ENCODE data around the gene ABCC8.
A peak's percentile ranks its signal among the peaks of the same experiment; 100 is the strongest.

ABCC8 gene

DNA sequence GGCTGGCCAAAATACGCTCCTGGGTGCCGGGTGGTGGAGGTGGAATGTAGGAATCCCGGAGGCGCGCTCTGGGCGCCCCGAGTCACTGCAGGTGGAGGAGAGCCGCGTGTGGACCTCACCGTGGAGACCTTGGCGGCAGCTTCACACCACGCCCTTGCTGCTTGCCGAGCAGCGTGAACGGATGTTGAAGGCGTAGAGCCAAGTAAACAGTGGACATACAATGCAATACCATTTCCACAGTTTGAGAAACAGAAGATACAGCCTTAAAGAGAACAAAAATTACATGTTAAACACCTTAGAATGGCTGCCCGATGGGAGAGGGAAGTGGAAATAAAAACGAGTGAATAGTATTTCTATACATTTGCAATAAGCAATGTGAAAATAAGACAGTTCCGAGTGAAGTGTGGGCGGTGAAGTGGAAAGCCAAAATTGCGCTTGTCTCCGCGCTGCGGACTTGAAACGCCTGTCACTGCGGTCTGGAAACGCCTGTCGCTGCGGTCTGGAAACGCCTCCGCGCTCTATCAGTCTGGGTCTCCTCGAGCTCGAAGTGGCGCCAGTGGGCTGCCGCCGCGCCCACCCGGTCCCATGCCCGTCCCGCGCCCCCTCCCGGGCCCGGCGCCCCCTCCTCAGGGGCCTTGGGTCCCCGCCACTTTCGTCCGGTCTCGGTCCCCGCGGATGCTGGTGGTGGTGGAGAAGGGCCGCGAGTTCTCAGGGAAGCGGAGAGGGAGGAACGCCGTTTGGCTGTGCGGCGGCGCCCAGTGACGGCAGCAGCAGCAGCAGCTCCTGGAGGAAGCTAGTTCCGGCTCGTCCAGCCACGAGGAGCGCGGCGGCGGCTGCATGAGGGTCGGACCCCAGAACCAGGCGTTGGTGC, 123.5 kb downstream of the ABCC8 start:
- TF ChIP-seq, protein P1, sequence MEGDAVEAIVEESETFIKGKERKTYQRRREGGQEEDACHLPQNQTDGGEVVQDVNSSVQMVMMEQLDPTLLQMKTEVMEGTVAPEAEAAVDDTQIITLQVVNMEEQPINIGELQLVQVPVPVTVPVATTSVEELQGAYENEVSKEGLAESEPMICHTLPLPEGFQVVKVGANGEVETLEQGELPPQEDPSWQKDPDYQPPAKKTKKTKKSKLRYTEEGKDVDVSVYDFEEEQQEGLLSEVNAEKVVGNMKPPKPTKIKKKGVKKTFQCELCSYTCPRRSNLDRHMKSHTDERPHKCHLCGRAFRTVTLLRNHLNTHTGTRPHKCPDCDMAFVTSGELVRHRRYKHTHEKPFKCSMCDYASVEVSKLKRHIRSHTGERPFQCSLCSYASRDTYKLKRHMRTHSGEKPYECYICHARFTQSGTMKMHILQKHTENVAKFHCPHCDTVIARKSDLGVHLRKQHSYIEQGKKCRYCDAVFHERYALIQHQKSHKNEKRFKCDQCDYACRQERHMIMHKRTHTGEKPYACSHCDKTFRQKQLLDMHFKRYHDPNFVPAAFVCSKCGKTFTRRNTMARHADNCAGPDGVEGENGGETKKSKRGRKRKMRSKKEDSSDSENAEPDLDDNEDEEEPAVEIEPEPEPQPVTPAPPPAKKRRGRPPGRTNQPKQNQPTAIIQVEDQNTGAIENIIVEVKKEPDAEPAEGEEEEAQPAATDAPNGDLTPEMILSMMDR (IDR thresholded peaks at IDR 0.05; ENCODE audit: borderline replicate concordance, insufficient read depth, low read depth, low read length), result no peak
- peak overlapping the region; percentile 55 for H3K4me3 ChIP-seq (ENCODE audit: low read depth, low read length)

DNA sequence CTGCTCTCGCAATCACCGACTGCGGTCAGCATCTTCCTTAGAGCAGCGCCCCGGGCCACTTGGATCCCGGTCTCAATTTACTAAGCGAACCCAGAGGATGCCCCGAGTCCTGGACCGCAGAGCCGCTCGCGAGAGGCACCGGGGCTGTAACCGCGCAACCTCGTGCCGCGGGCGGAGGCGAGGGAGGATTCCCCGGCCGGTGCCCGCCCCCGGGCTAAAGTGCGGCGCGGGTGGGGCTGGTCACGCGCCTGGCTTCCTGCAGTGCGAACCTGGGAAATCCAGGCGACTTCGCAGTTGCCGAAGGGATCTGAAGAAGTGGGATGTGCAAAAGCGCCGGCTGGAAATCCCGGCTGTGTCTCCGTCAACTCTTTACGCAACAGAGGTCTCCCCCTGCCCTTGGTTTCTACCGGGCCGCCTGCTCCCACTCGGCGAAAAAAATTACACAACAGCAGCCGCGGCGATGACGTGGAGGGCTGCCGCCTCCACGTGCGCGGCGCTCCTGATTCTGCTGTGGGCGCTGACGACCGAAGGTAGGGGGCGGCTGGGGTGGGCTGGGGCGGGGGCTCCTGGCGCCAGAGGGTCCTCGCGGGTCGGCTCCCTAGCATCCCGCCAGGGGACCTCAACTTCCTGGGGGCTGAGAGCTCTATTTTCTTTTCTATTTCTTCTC, 125.0 kb downstream of the ABCC8 start, which contains the start of gene NCR3LG1:
NCR3LG1 (plus strand) TSS at position 291 of the 667 bp plus-strand sequence; CDS start at position 461, 170 bp downstream.
- H3K4me3 ChIP-seq (ENCODE audit: low read depth, low read length), result peak within 1 kb of the TSS; percentile 40

DNA sequence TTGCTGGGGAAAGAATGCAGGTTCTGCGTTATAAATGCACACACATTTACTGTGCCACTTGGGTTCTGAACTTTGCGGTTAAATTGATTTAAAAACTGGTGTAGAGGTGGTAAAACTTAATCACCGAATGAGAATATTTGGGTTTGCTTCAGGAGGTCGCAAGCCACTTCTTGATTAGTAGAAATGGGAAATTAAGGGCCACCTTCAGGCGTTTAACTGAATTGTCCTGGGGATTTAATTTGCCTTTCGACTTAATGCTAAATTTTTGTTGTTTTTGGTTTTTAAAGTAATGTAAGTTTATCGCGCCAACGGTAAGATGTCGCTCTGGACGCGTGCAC, 125.5 kb downstream of the ABCC8 start:
- TF ChIP-seq, protein P1 (IDR thresholded peaks at IDR 0.05; ENCODE audit: borderline replicate concordance, insufficient read depth, low read depth, low read length), result no peak

More for the DNA sequence above, 125.0 kb downstream of the ABCC8 start, which contains the start of gene NCR3LG1:
- TF ChIP-seq, protein P1 (IDR thresholded peaks at IDR 0.05; ENCODE audit: borderline replicate concordance, insufficient read depth, low read depth, low read length), result no peak

DNA sequence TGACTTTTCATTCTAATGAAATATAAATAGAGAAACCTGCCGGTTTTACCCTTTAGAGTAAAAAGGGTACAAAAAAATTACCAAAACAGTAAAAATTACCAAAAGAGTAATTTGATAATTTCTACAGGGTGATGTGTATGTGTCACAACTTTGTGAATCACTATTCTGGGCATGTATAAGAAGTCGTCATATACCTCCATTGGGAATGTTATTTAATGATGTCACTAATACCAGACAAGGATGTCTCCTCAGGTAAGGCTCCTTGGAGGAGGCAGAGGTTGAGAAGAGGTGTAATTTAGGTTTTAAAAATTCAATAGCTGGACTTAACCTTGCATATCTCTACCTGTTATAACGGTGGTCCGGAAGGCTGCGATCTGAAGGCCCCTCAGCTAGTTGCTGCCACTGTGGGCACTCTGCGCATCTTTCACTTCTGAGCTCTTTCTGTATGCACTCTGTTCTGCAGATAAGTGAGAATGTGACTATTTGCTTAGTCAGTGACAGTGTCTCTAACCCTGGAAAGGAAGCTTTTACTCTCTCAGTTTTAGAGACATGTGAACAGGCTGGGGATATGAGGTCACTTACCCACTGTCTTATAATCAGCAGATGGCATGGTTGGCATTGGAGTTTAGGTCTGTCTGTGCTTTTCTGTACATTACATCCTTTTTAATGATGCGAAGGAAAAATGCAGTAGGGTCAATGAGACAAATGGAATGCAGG, 126.0 kb downstream of the ABCC8 start:
- TF ChIP-seq, protein P1 (IDR thresholded peaks at IDR 0.05; ENCODE audit: borderline replicate concordance, insufficient read depth, low read depth, low read length), result no peak
- no peak overlapping the region for H3K4me3 ChIP-seq (ENCODE audit: low read depth, low read length)

More for the DNA sequence above, 125.5 kb downstream of the ABCC8 start:
- no peak overlapping the region for H3K4me3 ChIP-seq (ENCODE audit: low read depth, low read length)

DNA sequence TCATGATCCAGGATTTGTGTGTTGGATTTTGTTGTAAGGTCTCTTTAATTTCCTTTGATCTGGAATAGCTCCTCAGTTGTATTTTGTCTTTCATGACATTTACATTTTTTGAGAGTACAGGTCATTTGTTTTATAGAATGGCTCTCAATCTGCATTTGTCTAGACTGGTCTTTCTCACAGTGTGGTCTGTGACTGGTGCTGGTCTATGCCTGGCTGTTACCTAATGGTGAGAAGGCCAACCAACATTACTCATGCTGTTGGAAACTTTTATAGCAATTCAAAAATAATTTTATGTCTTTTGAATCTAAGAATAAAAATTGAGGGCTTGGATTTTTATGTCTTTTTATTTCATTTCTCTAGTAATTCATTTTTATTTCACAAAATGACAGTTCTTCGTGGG, 129.0 kb downstream of the ABCC8 start:
- TF ChIP-seq, protein P1 (IDR thresholded peaks at IDR 0.05; ENCODE audit: borderline replicate concordance, insufficient read depth, low read depth, low read length), result no peak
- no peak overlapping the region for H3K4me3 ChIP-seq (ENCODE audit: low read depth, low read length)

DNA sequence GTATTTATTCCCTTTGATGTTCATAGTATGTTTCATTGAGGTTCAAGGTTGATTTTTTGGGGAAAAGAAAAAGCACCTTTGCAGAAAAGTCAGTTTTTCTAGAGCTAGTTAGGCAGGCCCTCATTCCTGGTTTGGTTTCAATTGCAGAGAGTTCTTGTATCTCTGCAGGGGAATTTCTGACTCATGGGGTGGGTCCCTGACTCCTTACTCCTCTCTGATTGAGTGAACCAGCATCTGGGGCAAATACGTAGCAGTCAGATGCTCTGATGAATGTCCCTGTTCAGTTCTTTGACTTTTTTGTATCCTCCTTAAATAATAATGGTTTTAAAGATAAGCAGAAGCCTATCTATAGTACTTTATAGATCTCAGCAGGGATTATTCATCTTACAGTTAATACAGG, 132.7 kb downstream of the ABCC8 start:
- TF ChIP-seq, protein P1 (IDR thresholded peaks at IDR 0.05; ENCODE audit: borderline replicate concordance, insufficient read depth, low read depth, low read length), result no peak
- no peak overlapping the region for H3K4me3 ChIP-seq (ENCODE audit: low read depth, low read length)

All from GM12875 (cell line).